Stimulated activated naive CD4-positive, alpha-beta T cell (primary cell): Measurements from ENCODE around the gene NRL.

Experiments used
- DNase-seq, 6 experiments: peaks; one replicate each; lab custom pipeline; 2025; lab: John Stamatoyannopoulos, UW

The NRL gene

GRCh38 chr14:24114532-24115421 is at the start of gene NRL, which contains the start of gene DCAF11:
TSS of gene NRL (minus strand) at chr14:24114949. CDS start at chr14:24082848, 32,101 bp downstream.
TSS of gene DCAF11 (plus strand) at chr14:24114777. CDS start at chr14:24115595, 818 bp downstream.
- DNase-seq = peak; percentile 98 to 100 (median 100)

GRCh38 chr14:24162093-24162492 is 47.3 kb upstream of the NRL start:
- DNase-seq = no peak

- peak; percentile 92 to 97 (median 96) for DNase-seq
Observed at GRCh38 chr14:24160850-24161804, 46.4 kb upstream of the NRL start, which contains the start of gene IRF9. TSS of gene IRF9 (plus strand) at chr14:24161265. CDS start at chr14:24162145, 880 bp downstream.

- DNase-seq = no peak
Observed at GRCh38 chr14:24160499-24160849, 45.7 kb upstream of the NRL start.

- no peak for DNase-seq
Observed at GRCh38 chr14:24159777-24160498, 45.2 kb upstream of the NRL start.

GRCh38 chr14:24157331-24157730 is 42.6 kb upstream of the NRL start:
- DNase-seq = no peak

GRCh38 chr14:24156840-24157239 is 42.1 kb upstream of the NRL start:
- no peak for DNase-seq

GRCh38 chr14:24155100-24155499 is 40.4 kb upstream of the NRL start:
- DNase-seq = no peak

- DNase-seq = no peak
Observed at GRCh38 chr14:24151404-24152080, 36.8 kb upstream of the NRL start.

- no peak for DNase-seq
Observed at GRCh38 chr14:24150993-24151392, 36.2 kb upstream of the NRL start.

- no peak for DNase-seq
Observed at GRCh38 chr14:24150567-24150966, 35.8 kb upstream of the NRL start.

- DNase-seq = no peak
Observed at GRCh38 chr14:24150061-24150460, 35.3 kb upstream of the NRL start.

- DNase-seq = no peak
Observed at GRCh38 chr14:24149302-24149969, 34.7 kb upstream of the NRL start.

- DNase-seq = no peak
Observed at GRCh38 chr14:24147761-24148428, 33.1 kb upstream of the NRL start.

- peak; percentile 92 to 97 (median 96) for DNase-seq
Observed at GRCh38 chr14:24146978-24147760, 32.4 kb upstream of the NRL start, which contains the start of gene RNF31. TSS of gene RNF31 (plus strand) at chr14:24147498. CDS start at chr14:24147699, 201 bp downstream.

GRCh38 chr14:24146453-24146977 is 31.8 kb upstream of the NRL start, which contains the start of gene PSME2:
TSS of gene PSME2 (minus strand) at chr14:24146610. CDS start at chr14:24146581, 29 bp downstream.
- DNase-seq = peak; percentile 78 to 95 (median 86)

- peak in 1 of 6 experiments; percentile 55 for DNase-seq
Observed at GRCh38 chr14:24145690-24146452, 31.1 kb upstream of the NRL start.

- DNase-seq = no peak
Observed at GRCh38 chr14:24145219-24145618, 30.5 kb upstream of the NRL start.
